ENCODE measurements around the gene GREB1L.

DNA sequence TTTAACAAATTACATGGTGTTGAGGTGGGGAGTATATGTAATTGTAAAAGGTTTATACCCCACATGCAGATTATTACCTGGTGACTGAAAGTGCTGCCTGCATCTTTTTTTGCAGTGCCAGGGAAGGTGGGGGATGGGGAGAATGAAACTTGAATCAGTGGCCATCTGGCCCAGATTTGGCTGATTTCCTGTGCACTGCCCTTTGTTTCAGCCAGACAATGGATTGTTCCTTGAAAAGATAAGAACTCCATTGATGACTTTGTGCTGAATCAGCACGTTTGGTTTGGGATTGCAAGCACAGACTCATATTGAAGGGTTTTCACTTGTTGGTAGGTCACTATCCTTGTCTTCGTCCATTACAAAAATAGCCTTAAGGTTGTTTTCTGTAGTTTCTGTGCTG lies 20.9 kb downstream of the GREB1L start:
- no peak for TF ChIP-seq NCOR1 (IDR thresholded peaks at IDR 0.05)
- TF ChIP-seq ZFP36 (IDR thresholded peaks at IDR 0.05; ENCODE audit: low read depth, low read length, partially characterized antibody): no peak
- TF ChIP-seq, protein P1, sequence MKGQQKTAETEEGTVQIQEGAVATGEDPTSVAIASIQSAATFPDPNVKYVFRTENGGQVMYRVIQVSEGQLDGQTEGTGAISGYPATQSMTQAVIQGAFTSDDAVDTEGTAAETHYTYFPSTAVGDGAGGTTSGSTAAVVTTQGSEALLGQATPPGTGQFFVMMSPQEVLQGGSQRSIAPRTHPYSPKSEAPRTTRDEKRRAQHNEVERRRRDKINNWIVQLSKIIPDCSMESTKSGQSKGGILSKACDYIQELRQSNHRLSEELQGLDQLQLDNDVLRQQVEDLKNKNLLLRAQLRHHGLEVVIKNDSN (CRISPR knock-in tag; IDR thresholded peaks at IDR 0.05): no peak
- TF ChIP-seq MYC (IDR thresholded peaks at IDR 0.05; ENCODE audit: low read depth, low read length): no peak
- TF ChIP-seq MYC (CRISPR knock-in tag; IDR thresholded peaks at IDR 0.05; ENCODE audit: borderline replicate concordance, low read depth): no peak
